ENCODE data around the gene CCDC92B.
"Not testable (repeated sequence)": the region's sequence is repeated elsewhere in the genome, so short reads cannot be mapped to it uniquely, and the experiment has no call there.

The CCDC92B gene

DNA sequence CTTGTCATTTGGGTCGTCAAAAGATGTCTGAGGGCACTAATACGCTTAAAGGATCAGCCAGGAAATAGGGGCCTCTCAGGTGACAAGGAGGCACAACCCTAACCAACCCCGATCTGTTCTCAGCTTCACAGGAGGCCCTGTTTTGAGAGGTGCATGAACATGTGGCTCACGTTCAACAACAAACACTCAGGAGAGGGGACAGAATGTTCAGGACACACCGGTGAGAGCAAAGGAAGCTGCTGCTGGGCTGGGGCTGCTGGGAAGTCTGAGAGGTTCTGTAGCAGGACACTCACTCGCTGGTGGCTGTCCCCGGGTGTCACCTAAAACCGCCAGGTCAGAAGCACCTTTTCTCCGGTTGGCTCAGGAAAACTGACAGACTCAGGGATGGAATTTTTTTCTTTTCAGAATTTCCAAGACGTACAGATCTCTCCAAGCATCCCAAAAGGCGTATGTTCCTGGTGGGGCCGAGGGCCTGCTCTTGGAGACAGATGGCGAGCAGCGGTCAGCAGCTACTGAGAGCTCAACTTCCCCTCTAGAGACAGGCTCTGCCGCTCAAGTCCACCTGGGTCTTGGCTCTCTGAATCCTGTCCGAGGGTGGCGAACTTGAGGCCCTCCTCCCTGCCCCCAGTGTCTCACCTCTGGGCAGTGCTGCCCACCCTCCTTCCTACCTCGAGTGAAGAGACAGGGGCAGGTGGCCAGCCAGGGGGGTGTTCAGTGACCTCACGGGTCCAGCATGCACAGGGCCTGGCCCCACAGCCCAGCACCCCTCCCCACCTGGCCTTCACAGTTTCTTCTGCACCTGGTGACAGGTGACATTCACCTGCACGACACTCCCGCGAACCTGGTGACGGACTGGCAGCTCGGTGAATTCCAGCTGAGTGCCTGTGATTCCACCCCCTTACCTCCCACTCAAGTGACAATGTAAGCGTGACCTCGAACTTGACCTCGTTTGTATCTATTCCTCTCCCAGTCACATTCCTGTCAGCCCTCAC, 60.8 kb downstream of the CCDC92B start:
- no peak for DNase-seq

DNA sequence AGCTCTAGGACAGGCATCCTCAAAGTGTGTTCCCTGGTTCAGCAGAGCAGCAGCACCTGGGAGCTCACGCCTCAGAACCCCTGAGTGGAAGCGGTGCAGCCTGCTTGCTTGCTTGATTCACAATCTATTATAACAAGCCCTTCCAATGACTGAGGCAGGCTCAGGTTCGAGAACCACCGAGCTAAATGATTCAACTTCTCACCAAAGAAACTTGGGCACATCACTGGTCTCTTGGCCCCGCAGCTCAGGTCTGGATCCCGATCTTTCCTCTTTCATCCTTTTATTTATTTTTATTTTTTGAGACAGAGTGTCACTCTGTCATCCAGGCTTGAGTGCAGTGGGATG, 62.4 kb downstream of the CCDC92B start:
- no peak for DNase-seq

DNA sequence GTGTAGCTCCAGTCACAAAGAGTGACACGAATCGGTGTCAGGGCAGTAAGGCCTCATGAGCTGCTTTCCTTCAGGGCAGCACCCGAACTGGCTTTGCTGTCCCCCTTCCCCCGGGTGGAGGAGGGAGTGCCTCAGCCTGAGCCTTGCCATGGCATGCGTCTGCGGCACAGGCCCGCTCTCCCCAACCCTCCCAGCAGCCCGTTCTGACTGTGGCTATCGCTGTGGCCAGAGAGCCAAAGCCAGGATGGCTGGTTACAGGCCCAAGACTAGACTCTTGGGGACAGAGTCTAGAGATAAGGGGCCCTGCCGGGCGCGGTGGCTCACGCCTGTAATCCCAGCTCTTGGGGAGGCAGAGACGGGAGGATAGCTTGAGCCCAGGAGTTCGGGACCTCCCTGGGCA, 63.8 kb downstream of the CCDC92B start:
- DNase-seq, result no peak

DNA sequence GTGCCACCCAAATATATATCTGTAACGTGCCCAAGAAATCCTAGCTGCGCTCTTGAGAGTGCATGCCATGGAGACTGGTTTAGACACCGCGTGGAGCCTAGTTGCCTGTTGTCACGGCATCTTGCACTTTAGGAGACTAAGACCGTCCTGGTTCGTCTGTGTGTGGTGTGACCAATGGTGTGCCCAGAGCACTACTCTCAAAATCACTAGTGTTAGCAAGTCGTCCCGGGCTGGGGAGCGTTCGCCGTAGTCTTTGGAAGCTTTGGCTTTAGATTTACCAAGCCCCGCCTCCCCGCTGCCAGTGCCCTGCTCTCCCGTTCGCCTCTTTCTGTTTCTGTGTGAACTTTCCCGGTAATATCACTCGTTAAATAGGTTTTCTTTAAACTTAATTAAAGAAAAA, 64.9 kb downstream of the CCDC92B start:
- DNase-seq, result no peak

DNA sequence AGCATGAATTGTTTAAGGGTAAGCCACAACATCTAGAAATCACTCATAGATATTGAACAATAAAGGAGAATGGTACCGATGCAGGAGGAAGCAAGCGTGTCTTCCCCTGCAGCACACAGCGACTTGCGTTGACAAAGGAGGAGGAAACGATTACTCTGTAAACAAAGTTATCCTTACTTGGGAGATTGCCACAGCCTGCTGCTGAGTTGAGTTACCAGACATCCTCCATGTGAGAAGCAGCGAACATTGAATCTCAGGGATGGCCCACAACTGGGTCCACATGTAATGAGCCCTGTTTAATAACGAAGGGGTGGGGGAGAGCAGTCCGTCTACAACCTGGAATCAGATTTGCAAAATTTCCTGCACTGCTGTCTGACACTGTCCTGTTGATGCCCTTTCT, 65.5 kb downstream of the CCDC92B start:
- DNase-seq, result no peak

DNA sequence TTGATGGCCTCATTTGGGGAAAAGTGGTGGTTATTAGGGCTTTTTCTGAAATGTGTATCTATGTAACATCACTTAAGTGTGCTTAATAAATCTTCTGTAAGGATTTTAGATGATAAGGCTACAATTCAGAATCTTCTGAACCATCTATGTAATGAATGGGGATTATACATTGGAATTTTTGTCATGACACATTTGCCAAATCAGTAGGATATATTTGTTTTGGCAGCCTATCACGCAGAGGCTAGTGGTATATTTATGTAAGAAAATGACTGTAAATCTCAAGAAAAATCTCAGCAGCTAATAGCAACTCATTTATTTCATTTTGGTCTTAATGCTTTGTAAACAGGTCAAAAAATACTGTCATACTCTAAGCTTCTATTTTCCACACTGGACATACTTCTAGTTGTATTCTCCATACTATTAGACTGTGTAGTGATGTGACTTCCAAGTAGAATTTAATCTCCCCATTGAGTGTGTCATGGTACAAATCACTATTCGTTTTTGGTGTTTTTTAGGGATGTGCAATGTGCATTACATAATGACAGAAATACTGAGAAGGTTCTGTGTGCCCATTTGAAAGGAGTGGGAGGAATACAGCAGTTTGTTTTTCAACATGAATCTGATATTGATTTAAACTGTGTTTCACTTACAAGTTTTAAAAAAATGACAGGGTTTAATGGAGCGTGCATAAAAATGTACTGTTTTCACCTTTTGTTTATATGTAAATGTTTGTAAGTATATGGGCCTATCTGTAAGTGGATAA, 67.1 kb downstream of the CCDC92B start:
- no peak for DNase-seq

DNA sequence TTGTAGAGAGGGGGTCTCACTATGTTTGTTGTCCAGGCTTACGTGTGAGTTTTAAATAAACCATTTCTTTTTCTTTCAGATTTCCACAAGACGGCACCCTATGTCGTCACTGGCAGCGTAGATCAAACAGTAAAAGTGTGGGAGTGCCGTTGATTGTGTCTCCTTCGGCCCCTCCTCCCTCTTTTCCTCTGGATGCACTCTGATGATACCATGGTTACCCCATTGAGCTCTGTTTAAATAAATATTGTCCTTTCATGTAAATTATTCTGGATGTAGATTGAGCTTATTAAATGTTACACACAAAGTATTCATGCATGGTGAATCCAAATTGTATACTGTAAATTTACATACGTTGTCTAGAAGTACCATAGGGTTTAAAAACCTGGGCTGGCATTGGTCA, 67.8 kb downstream of the CCDC92B start:
- DNase-seq, result no peak

DNA sequence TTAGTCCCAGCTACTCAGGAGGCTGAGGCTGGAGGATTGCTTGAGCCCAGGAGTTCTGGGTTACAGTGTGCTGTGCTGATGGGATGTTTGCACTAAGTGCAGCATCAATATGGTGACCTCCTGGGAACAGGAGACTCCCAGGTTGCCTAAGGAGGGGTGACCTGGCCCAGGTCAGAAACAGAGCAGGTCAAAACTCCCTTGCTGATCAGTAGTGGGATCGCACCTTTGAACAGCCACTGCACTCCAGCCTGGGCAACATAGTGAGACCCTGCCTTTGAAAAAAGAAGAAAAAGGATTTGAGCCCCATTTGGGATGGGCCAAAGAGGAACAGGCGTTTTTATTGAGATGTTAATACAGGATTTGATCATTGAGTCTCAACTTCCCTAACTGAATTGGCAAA, 68.5 kb downstream of the CCDC92B start:
- no peak for DNase-seq

DNA sequence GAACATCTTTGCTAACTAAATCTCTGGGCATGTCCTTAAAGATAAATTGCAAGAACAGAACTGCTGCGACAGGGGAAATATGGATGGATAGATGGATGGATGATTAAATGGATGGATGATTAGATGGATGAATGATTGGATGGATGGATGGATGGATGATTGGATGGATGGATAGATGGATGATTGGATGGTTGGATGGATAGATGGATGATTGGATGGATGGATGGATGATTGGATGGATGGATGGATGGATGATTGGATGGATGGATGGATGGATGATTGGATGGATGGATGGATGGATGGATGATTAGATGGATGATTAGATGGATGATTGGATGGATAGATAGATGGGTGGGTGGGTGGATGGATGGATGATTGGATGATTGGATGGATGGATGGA, 70.2 kb downstream of the CCDC92B start:
- not testable (repeated sequence) for DNase-seq
